ENCODE measurements around the gene MIA.
"Not testable (repeated sequence)": the region's sequence is repeated elsewhere in the genome, so short reads cannot be mapped to it uniquely, and the experiment has no call there.

Gene MIA

GRCh38 chr19:40774916-40775631 is at the start of gene MIA:
MIA (plus strand) TSS chr19:40775521; CDS start chr19:40775543, 22 bp downstream.
- Histone ChIP-seq H3K4me1 (peaks cover 10% of the 10 kb centered on the region), H3K36me3 (replicated peaks) (no peaks in the 10 kb centered on the region), H3K27me3 (ENCODE audit: low read depth) (no peaks in the 10 kb centered on the region), H3K4me3 (no peak within 1 kb of the TSS), H3K9me3 (no peaks in the 10 kb centered on the region)
- in situ Hi-C loops (cut with MboI; ENCODE audit: low sequenced_read_pairs), result no loop called here
- DNase-seq (ENCODE audit: low spot score in 2 of 2), result no peak

- Histone ChIP-seq H3K27me3 (ENCODE audit: low read depth) (no peaks in the 10 kb centered on the region), H3K4me1 (no peaks in the 10 kb centered on the region), H3K4me3 (no peak overlapping the region), H3K36me3 (replicated peaks) (peaks cover 39% of the 10 kb centered on the region), H3K9me3 (no peaks in the 10 kb centered on the region; the same call in 1 of the 2 replicates)
- no peak for DNase-seq (ENCODE audit: low spot score in 2 of 2)
- in situ Hi-C loops (cut with MboI; ENCODE audit: low sequenced_read_pairs), result no loop called here
Observed at GRCh38 chr19:40726279-40726678, 49.0 kb upstream of the MIA start.

- H3K27me3 ChIP-seq (ENCODE audit: low read depth); H3K4me1 ChIP-seq; H3K9me3 ChIP-seq; in situ Hi-C loops (cut with MboI; ENCODE audit: low sequenced_read_pairs); H3K4me3 ChIP-seq; DNase-seq (ENCODE audit: low spot score in 2 of 2): not testable (repeated sequence)
- H3K36me3 ChIP-seq (replicated peaks), result peaks cover 50% of the 10 kb centered on the region
Observed at GRCh38 chr19:40730065-40730464, 45.3 kb upstream of the MIA start.

GRCh38 chr19:40732304-40732703 is 43.0 kb upstream of the MIA start:
- H3K36me3 ChIP-seq (replicated peaks), result peaks cover 52% of the 10 kb centered on the region
- in situ Hi-C loops (cut with MboI; ENCODE audit: low sequenced_read_pairs); H3K27me3 ChIP-seq (ENCODE audit: low read depth); H3K9me3 ChIP-seq; H3K4me3 ChIP-seq; DNase-seq (ENCODE audit: low spot score in 2 of 2); H3K4me1 ChIP-seq: not testable (repeated sequence)

GRCh38 chr19:40733149-40733548 is 42.2 kb upstream of the MIA start:
- Histone ChIP-seq H3K36me3 (replicated peaks) (peaks cover 50% of the 10 kb centered on the region), H3K4me1 (no peaks in the 10 kb centered on the region), H3K27me3 (ENCODE audit: low read depth) (no peaks in the 10 kb centered on the region), H3K4me3 (no peak overlapping the region), H3K9me3 (no peaks in the 10 kb centered on the region)
- in situ Hi-C loops (cut with MboI; ENCODE audit: low sequenced_read_pairs), result no loop called here
- no peak for DNase-seq (ENCODE audit: low spot score in 2 of 2)

GRCh38 chr19:40735013-40735771 is 40.1 kb upstream of the MIA start:
- Histone ChIP-seq H3K27me3 (ENCODE audit: low read depth) (no peaks in the 10 kb centered on the region), H3K9me3 (no peaks in the 10 kb centered on the region), H3K4me1 (no peaks in the 10 kb centered on the region), H3K36me3 (replicated peaks) (peaks cover 53% of the 10 kb centered on the region), H3K4me3 (no peak overlapping the region)
- DNase-seq (ENCODE audit: low spot score in 2 of 2), result no peak
- in situ Hi-C loops (cut with MboI; ENCODE audit: low sequenced_read_pairs), result no loop called here

- in situ Hi-C loops (cut with MboI; ENCODE audit: low sequenced_read_pairs), result no loop called here
- H3K27me3 ChIP-seq (ENCODE audit: low read depth), result no peaks in the 10 kb centered on the region
- H3K4me1 ChIP-seq, result no peaks in the 10 kb centered on the region
- DNase-seq (ENCODE audit: low spot score in 2 of 2), result no peak
- no peak overlapping the region for H3K4me3 ChIP-seq
- H3K9me3 ChIP-seq, result no peaks in the 10 kb centered on the region
- H3K36me3 ChIP-seq (replicated peaks), result peaks cover 45% of the 10 kb centered on the region
Observed at GRCh38 chr19:40736661-40737060, 38.7 kb upstream of the MIA start.

GRCh38 chr19:40737102-40737644 is 38.1 kb upstream of the MIA start:
- in situ Hi-C loops (cut with MboI; ENCODE audit: low sequenced_read_pairs), result no loop called here
- peaks cover 50% of the 10 kb centered on the region for H3K36me3 ChIP-seq (replicated peaks)
- no peaks in the 10 kb centered on the region for H3K9me3 ChIP-seq
- H3K4me1 ChIP-seq, result no peaks in the 10 kb centered on the region
- no peaks in the 10 kb centered on the region for H3K27me3 ChIP-seq (ENCODE audit: low read depth)
- H3K4me3 ChIP-seq, result no peak overlapping the region
- DNase-seq (ENCODE audit: low spot score in 2 of 2), result no peak

- no peaks in the 10 kb centered on the region for H3K4me1 ChIP-seq
- H3K4me3 ChIP-seq, result no peak overlapping the region
- peaks cover 49% of the 10 kb centered on the region for H3K36me3 ChIP-seq (replicated peaks)
- in situ Hi-C loops (cut with MboI; ENCODE audit: low sequenced_read_pairs), result no loop called here
- H3K27me3 ChIP-seq (ENCODE audit: low read depth), result no peaks in the 10 kb centered on the region
- H3K9me3 ChIP-seq, result no peaks in the 10 kb centered on the region
- DNase-seq (ENCODE audit: low spot score in 2 of 2), result no peak
Observed at GRCh38 chr19:40739030-40739839, 36.1 kb upstream of the MIA start.

GRCh38 chr19:40739871-40740703 is 35.2 kb upstream of the MIA start:
- Histone ChIP-seq H3K27me3 (ENCODE audit: low read depth) (no peaks in the 10 kb centered on the region), H3K4me1 (no peaks in the 10 kb centered on the region), H3K9me3 (no peaks in the 10 kb centered on the region), H3K4me3 (no peak overlapping the region), H3K36me3 (replicated peaks) (peaks cover 50% of the 10 kb centered on the region)
- DNase-seq (ENCODE audit: low spot score in 2 of 2), result no peak
- in situ Hi-C loops (cut with MboI; ENCODE audit: low sequenced_read_pairs), result no loop called here

- no peak for DNase-seq (ENCODE audit: low spot score in 2 of 2)
Observed at GRCh38 chr19:40740747-40741146, 34.6 kb upstream of the MIA start.

GRCh38 chr19:40741527-40742390 is 33.6 kb upstream of the MIA start:
- Histone ChIP-seq H3K36me3 (replicated peaks) (peaks cover 43% of the 10 kb centered on the region), H3K9me3 (no peaks in the 10 kb centered on the region), H3K27me3 (ENCODE audit: low read depth) (no peaks in the 10 kb centered on the region), H3K4me1 (no peaks in the 10 kb centered on the region), H3K4me3 (no peak overlapping the region)
- no peak for DNase-seq (ENCODE audit: low spot score in 2 of 2)
- in situ Hi-C loops (cut with MboI; ENCODE audit: low sequenced_read_pairs), result no loop called here

More at GRCh38 chr19:40740747-40741146, 34.6 kb upstream of the MIA start:
- H3K4me3 ChIP-seq, result no peak overlapping the region
- in situ Hi-C loops (cut with MboI; ENCODE audit: low sequenced_read_pairs), result no loop called here
- H3K9me3 ChIP-seq, result no peaks in the 10 kb centered on the region
- no peaks in the 10 kb centered on the region for H3K4me1 ChIP-seq
- H3K27me3 ChIP-seq (ENCODE audit: low read depth), result no peaks in the 10 kb centered on the region
- peaks cover 43% of the 10 kb centered on the region for H3K36me3 ChIP-seq (replicated peaks)

All from HAP-1 (cell line).